ENCODE data around the gene KCTD16.

DNA sequence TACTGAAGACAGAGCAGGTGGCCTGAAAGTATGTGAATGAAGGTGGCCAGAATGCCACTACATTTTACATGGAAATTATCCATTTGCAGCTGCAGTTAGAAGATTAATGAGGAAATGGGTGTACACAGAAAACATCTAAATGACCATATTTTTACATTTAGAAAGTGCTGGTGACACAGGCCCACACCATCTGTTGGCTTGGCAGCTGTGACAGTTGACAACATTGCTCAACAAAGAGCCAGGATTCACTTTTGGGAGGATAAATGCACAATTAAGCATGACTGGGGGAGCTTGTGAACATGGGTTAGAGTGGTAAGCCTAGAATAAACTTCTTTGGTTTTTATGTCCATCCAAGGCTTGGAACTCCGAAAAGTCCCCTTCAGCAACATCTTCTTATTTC, 360.5 kb downstream of the KCTD16 start:
- TF ChIP-seq POLR2AphosphoS5 (IDR thresholded peaks at IDR 0.05; ENCODE audit: low read depth, low read length) (no peak), EP300 (IDR thresholded peaks at IDR 0.05; ENCODE audit: borderline replicate concordance in 1 of 2, low read depth in 1 of 2, low read length in 1 of 2) (no peak), CTCF (IDR thresholded peaks at IDR 0.05) (no peak), RFX5 (IDR thresholded peaks at IDR 0.05; ENCODE audit: low read length) (no peak), EZH2phosphoT487 (IDR thresholded peaks at IDR 0.05; ENCODE audit: borderline replicate concordance, low read depth) (no peak), FOXJ3 (CRISPR knock-in tag; IDR thresholded peaks at IDR 0.05) (no peak), GATA2 (CRISPR knock-in tag; IDR thresholded peaks at IDR 0.05) (no peak)
- TF ChIP-seq, protein P1, sequence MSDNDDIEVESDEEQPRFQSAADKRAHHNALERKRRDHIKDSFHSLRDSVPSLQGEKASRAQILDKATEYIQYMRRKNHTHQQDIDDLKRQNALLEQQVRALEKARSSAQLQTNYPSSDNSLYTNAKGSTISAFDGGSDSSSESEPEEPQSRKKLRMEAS (IDR thresholded peaks at IDR 0.05; ENCODE audit: low read depth) = no peak

Data from SK-N-SH (cell line).